Kidney (tissue), 14 donors: ENCODE results near the gene AMPH. TPM values are rescaled to one million over a fixed set of nuclear protein-coding genes. Genes with fewer than 3 reads are reported as not detected.

Source experiments
- DNase-seq, 5 donors: peaks; one replicate each; pipeline ENCODE4 v3.0.0-alpha.2; 2013 to 2020
- FAIRE-seq: peaks from 2 replicates; lab custom pipeline; 2012; peaks lifted over from hg19 to GRCh38; lab: Jason Lieb, UNC
- H3K27ac ChIP-seq, 2 donors: one replicate each; pipeline ENCODE4 v1.7.0; 2013; ENCODE audit warnings: low read depth in 2 of 2, low read length in 2 of 2, inconsistent platforms in 1 of 2
- H3K27me3 ChIP-seq: one replicate; pipeline ENCODE4 v1.7.1; 2013; ENCODE audit warnings: low read length, inconsistent platforms; ENCODE audit not compliant: control insufficient read depth, insufficient read depth
- H3K36me3 ChIP-seq, 3 donors: one replicate each; pipeline versions ENCODE4 v1.7.0 to v1.7.1; 2013; ENCODE audit warnings: low read length in 3 of 3, control low read depth in 1 of 3, inconsistent platforms in 1 of 3; ENCODE audit not compliant: insufficient read depth in 3 of 3, control insufficient read depth in 2 of 3
- H3K4me1 ChIP-seq, 3 donors: one replicate each; pipeline versions ENCODE4 v1.7.0 to v1.7.1; 2013; ENCODE audit warnings: low read length in 3 of 3, inconsistent platforms in 1 of 3, low read depth in 1 of 3; ENCODE audit not compliant: control insufficient read depth in 2 of 3, insufficient read depth in 2 of 3
- H3K4me3 ChIP-seq, 3 donors: one replicate each; pipeline versions ENCODE4 v1.7.0 to v1.8.1; 2013; ENCODE audit warnings: low read length in 3 of 3, control low read depth in 1 of 3, inconsistent platforms in 1 of 3
- H3K9ac ChIP-seq, 3 donors: one replicate each; pipeline versions ENCODE4 v1.7.0 to v1.7.1; 2013; ENCODE audit warnings: low read length in 3 of 3, control low read depth in 1 of 3, inconsistent platforms in 1 of 3
- H3K9me3 ChIP-seq, 3 donors: one replicate each; pipeline versions ENCODE4 v1.7.0 to v1.7.1; 2013; ENCODE audit warnings: low read length in 3 of 3, control low read depth in 1 of 3, inconsistent platforms in 1 of 3; ENCODE audit not compliant: control insufficient read depth in 2 of 3, insufficient read depth in 1 of 3
- CTCF ChIP-seq: IDR thresholded peaks from 3 replicates; pipeline ENCODE4 v1.5.1; 2012; ENCODE audit warnings: mild to moderate bottlenecking, moderate library complexity, borderline replicate concordance; ENCODE audit not compliant: insufficient read depth; ENCODE audit errors: extremely low read depth
- intact Hi-C: fragments of 100-400 bp; cut with DNase I; formaldehyde crosslinking; loops from one replicate; pipeline ENCODE4 v1.11.1; 2022
- polyA plus RNA-seq: library from polyadenylated mRNA; stranded (reverse); fragments of 350-450 nt; fragmentation: Illumina TruSeq; extraction: RNeasy Lipid Tissue Mini Kit (QIAGEN cat#74804); gene quantifications from one replicate; pipeline ENCODE4 v1.2.3, GENCODE V29; 2014; ENCODE audit warnings: low read depth, low replicate concordance; ENCODE audit not compliant: insufficient read depth
- total RNA-seq: library from RNA; stranded (reverse); fragmentation: NEBNext Ultra II Directional; extraction: Animal tissue kit (Norgen Biotek cat#: 25700); gene quantifications from one replicate; pipeline ENCODE4 v1.2.1, GENCODE V29; 2021
- donor health status: control.
- donor health status: control.
- donor health status: control.
- donor health status: control.
- donor health status: control.
- donor health status: DM: yes; HTN: yes; CAD: no.
- donor health status: Normal renal cell carcinoma (clear cell type).

Gene AMPH
- total and polyA plus RNA-seq, 2 donors from 2014 or later, result 1.2 to 1.4 TPM

- DNase-seq, result peak in 1 of 5 donors; percentile 88
- no peak for TF ChIP-seq CTCF
- no peaks in the 10 kb centered on the region for H3K4me1 ChIP-seq
- no peak for FAIRE-seq
- no peaks in the 10 kb centered on the region for H3K9me3 ChIP-seq
- H3K9ac ChIP-seq, result no peak overlapping the region
- intact Hi-C loops, result no loop called here
- H3K27ac ChIP-seq, result no peak overlapping the region
- no peaks in the 10 kb centered on the region for H3K27me3 ChIP-seq
- H3K4me3 ChIP-seq, result no peak overlapping the region
- no peaks in the 10 kb centered on the region for H3K36me3 ChIP-seq
Observed at GRCh38 chr7:38463277-38464225, 167.6 kb downstream of the AMPH start.

GRCh38 chr7:38462819-38463218 lies 168.4 kb downstream of the AMPH start:
- FAIRE-seq, result no peak
- no peak overlapping the region for H3K9ac ChIP-seq
- no peak for TF ChIP-seq CTCF
- no peak for DNase-seq
- no peak overlapping the region for H3K27ac ChIP-seq
- no peaks in the 10 kb centered on the region for H3K27me3 ChIP-seq
- no peaks in the 10 kb centered on the region for H3K9me3 ChIP-seq
- no peaks in the 10 kb centered on the region for H3K4me1 ChIP-seq
- H3K36me3 ChIP-seq, result no peaks in the 10 kb centered on the region
- H3K4me3 ChIP-seq, result no peak overlapping the region
- intact Hi-C loops, result no loop called here

GRCh38 chr7:38461887-38462286 lies 169.3 kb downstream of the AMPH start:
- no peak for DNase-seq
- Histone ChIP-seq H3K27ac (no peak overlapping the region), H3K4me3 (no peak overlapping the region), H3K9me3 (no peaks in the 10 kb centered on the region), H3K36me3 (no peaks in the 10 kb centered on the region), H3K4me1 (no peaks in the 10 kb centered on the region), H3K9ac (no peak overlapping the region), H3K27me3 (no peaks in the 10 kb centered on the region)
- intact Hi-C loops, result no loop called here
- no peak for FAIRE-seq
- no peak for TF ChIP-seq CTCF
